Panc1 (cell line): ENCODE data around the gene PRKG1.

Experiments
- POLR2AphosphoS5 ChIP-seq: IDR thresholded peaks from 2 replicates; pipeline ENCODE4 v1.6.1; 2012; ENCODE audit warnings: mild to moderate bottlenecking, low read depth, low read length, moderate library complexity
- SIN3A ChIP-seq: IDR thresholded peaks from 2 replicates; pipeline ENCODE4 v1.6.1; 2012; ENCODE audit warnings: low read depth, mild to moderate bottlenecking, low read length, moderate library complexity, borderline replicate concordance; ENCODE audit not compliant: insufficient read depth
- TCF7L2 ChIP-seq: IDR thresholded peaks from 2 replicates; pipeline ENCODE4 v1.6.1; 2011; ENCODE audit warnings: mild to moderate bottlenecking, low read depth, low read length, inconsistent platforms
- TF ChIP-seq, protein P1 (sequence below): fragments of 450-650 bp; IDR thresholded peaks from 2 replicates; pipeline ENCODE4 v1.5.1; 2017; ENCODE audit warnings: mild to moderate bottlenecking
- TF ChIP-seq, protein P2 (sequence below), 2 experiments: IDR thresholded peaks; 2 replicates each; pipeline ENCODE4 v1.6.1; 2011 to 2012; ENCODE audit warnings: low read depth in 2 of 2, control low read depth in 1 of 2, low read length in 1 of 2, mild to moderate bottlenecking in 1 of 2, moderate library complexity in 1 of 2; ENCODE audit not compliant: insufficient read depth in 1 of 2

DNA sequence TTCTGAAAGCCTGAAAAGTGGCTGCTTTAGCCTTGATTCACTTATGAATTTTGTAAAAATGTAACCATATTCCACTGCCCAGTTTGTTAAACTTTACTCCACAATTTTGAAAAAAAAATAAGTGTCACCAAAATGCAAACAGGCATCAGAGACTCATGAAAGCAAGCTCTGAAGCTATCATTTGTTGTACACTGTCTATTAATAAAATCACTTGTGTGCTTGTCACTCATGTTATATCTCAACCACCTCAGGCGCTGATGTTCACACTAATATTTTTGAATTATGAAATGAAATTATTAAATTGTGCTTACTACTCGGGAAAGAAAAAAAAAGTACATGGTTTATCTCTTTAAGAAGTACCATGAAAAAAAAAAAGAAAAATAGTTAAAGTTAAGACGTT lies 1205.3 kb downstream of the PRKG1 start:
- TF ChIP-seq, protein P1, sequence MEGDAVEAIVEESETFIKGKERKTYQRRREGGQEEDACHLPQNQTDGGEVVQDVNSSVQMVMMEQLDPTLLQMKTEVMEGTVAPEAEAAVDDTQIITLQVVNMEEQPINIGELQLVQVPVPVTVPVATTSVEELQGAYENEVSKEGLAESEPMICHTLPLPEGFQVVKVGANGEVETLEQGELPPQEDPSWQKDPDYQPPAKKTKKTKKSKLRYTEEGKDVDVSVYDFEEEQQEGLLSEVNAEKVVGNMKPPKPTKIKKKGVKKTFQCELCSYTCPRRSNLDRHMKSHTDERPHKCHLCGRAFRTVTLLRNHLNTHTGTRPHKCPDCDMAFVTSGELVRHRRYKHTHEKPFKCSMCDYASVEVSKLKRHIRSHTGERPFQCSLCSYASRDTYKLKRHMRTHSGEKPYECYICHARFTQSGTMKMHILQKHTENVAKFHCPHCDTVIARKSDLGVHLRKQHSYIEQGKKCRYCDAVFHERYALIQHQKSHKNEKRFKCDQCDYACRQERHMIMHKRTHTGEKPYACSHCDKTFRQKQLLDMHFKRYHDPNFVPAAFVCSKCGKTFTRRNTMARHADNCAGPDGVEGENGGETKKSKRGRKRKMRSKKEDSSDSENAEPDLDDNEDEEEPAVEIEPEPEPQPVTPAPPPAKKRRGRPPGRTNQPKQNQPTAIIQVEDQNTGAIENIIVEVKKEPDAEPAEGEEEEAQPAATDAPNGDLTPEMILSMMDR = no peak
- TF ChIP-seq, protein P2, sequence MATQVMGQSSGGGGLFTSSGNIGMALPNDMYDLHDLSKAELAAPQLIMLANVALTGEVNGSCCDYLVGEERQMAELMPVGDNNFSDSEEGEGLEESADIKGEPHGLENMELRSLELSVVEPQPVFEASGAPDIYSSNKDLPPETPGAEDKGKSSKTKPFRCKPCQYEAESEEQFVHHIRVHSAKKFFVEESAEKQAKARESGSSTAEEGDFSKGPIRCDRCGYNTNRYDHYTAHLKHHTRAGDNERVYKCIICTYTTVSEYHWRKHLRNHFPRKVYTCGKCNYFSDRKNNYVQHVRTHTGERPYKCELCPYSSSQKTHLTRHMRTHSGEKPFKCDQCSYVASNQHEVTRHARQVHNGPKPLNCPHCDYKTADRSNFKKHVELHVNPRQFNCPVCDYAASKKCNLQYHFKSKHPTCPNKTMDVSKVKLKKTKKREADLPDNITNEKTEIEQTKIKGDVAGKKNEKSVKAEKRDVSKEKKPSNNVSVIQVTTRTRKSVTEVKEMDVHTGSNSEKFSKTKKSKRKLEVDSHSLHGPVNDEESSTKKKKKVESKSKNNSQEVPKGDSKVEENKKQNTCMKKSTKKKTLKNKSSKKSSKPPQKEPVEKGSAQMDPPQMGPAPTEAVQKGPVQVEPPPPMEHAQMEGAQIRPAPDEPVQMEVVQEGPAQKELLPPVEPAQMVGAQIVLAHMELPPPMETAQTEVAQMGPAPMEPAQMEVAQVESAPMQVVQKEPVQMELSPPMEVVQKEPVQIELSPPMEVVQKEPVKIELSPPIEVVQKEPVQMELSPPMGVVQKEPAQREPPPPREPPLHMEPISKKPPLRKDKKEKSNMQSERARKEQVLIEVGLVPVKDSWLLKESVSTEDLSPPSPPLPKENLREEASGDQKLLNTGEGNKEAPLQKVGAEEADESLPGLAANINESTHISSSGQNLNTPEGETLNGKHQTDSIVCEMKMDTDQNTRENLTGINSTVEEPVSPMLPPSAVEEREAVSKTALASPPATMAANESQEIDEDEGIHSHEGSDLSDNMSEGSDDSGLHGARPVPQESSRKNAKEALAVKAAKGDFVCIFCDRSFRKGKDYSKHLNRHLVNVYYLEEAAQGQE (IDR thresholded peaks at IDR 0.05; ENCODE audit: insufficient read depth in 1 of 2, low read depth in 2 of 2, low read length in 1 of 2) = no peak
- no peak for TF ChIP-seq SIN3A
- TF ChIP-seq TCF7L2 = no peak
- TF ChIP-seq POLR2AphosphoS5 = no peak
